Stimulated activated CD4-positive, alpha-beta T cell treated with anti-CD3 and anti-CD28 coated beads, Interleukin-4, amount 100 ng/mL, for 4 hours (primary cell): Measurements from ENCODE around the gene SPZ1.
"Not testable (repeated sequence)": the region's sequence is repeated elsewhere in the genome, so short reads cannot be mapped to it uniquely, and the experiment has no call there.

Experiments used
- DNase-seq, 2 experiments: peaks; one replicate each; pipeline ENCODE4 v3.0.0-alpha.2; 2020

Gene SPZ1

DNA sequence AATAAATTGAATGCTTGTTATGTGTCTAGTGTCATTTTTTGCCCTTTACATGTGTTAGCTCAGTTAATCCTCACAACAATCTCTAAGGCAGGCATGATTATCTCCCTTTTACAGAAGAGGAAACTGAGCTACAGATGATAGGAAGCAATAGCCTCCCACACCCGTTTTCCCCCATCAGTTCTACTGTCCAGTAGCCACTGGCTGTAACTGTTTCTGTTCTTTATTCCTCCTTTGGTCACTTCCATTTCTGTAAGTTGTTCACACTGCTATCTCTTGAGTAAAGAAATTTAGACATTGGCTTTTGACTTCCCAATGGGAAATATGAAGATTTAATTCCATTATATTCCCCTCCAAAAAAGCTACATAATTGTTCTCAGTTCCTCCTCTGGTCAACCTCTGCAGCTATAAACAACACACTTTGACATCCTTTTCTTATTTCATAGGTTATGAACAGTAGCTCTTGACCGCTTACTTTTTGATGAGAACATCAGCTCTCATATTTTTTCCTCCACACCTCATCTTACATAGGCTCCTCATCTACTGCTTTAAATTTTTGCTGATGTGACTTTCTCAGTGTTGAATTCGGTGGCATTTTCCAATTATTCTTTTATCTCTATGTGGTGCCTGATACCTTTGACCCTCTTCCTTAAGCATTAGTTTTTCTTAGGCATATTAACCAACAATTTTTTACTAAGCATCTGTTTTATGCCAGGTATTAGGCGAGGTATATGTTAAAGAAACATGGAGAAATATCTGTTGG, 21.4 kb downstream of the SPZ1 start:
- DNase-seq: no peak

DNA sequence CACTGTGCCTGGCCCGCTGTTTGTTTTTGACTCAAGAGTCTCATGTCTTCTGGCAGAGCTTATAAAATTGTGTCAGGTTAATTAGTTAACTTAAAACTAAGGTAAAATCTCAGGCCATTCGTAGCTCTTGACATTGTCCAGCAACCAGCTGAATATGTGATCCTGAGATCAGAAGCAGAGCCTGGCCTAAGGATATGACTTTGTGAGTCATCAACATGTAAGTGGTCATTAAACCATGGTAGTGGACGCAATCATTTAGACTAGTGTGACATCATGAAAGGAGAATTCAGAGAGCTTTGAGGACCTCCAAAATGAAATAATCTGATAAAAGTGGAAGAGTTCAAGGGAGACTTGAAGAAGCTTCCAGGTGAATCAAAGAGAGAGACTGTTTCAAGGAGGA, 23.3 kb downstream of the SPZ1 start:
- DNase-seq: no peak

DNA sequence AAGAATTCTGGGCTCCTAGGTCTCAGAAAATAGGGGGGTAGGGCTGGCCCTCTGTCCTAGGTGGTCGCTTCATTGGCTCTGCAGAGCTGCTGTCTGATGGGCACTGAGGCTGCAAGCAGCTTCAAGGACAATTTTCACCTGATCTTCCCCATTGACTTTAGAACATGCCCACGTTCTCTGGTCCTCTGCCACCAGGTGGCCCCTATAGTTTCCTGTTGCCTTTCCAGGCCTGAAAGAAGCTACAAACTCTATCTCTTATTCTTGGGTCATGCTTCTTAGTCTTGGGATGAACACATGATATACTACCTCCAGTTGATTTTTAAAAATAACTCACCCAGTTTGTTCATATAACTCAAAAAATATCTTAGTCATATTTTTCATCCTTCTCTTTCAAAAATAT, 26.3 kb downstream of the SPZ1 start:
- peak; percentile 5 to 18 for DNase-seq

DNA sequence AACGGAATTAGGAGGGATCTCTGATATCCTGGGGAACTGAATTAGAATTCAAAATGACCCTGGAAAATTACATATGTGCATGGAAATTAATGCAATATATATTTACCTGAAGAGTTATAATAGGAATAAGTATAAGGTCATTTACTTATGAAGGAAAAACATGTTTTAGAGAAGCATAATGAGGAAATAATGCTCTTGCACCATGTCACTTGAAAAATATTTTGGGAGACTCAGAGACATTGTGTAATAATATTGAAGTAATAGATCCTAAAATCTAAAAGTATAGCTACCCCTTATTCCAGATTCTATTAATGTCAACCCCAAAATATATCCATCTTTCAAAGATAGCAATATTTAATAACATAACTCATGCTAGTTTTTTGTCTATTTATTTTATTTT, 28.4 kb downstream of the SPZ1 start:
- DNase-seq: no peak

DNA sequence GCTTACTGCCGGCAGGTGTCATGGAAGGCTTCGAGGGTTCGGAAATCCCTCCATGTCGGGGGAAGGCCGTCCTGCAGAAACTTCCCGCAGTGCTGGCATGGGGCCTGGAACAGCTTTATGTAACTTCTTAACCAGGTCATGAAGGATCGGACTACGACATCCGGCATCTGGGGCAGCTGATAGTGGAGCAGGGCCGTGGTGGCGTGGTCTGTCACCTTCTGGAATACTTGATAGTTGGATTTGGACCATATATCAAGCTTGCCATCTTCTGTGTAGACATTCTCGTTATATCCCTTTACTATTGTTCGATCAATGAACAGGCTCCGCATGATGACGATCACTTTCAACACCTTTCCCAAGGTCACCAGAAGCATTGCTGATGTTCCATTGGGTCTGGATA, 31.2 kb downstream of the SPZ1 start:
- not testable (repeated sequence) for DNase-seq

DNA sequence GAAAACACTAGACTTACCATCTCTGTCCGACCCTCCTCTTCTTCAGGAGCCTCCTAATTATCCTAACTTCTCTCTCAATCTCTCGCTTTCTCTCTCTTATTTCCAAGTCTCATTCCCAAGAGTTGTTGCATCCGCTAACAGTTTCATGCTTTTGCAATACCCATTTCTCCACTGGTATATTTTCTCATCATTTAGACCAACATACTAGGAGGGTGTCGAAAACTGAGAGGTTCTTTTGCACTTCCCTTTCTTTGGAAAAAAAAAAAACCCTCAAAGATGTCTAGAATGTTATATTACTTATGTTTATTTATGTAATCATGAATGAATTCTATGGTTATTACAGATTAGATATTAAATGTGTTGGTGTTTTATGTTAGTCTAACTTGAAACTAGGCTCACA, 35.9 kb downstream of the SPZ1 start:
- DNase-seq: no peak

DNA sequence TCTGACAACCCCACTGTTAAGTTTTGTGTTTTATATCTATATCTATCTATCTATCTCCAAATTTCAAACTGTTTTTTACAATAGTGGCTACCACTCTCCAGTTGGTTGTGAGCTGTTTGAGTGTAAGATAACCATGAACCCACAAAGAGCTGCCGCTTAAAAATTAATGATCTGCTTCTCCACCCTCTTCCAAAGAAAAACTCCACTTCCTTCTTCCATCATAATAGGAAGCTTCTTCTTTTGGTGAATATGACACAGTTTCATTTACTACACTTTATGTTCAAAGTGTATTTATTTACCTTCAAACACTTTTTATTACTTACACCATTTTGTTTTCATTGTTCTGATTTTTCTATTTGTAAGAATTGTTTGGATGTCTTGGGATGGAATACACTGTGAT, 37.9 kb downstream of the SPZ1 start:
- no peak for DNase-seq

DNA sequence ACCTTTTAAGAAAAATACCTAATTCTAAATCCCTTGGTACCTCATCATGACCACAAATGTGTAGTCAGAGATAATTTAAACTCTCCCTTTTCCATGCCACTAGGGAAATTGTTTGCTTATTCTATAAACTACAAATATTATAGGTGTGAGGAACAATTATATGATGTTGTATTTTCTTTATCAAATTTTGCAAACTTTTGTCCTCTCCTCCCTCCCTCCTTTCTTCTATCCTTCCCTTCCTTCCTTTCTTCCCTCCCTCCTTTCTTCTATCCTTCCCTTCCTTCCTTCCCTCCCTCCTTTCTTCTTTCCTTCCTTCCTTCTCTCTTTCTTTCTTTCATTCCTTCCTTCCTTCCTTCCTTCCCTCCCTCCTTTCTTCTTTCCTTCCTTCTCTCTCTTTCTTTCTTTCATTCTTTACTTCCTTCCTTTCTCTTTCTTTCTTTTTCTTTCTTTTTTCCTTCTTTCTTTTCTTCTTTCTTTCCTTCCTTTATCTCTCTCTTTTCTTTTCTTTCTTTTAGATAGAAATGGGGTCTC, 41.2 kb downstream of the SPZ1 start:
- no peak for DNase-seq

DNA sequence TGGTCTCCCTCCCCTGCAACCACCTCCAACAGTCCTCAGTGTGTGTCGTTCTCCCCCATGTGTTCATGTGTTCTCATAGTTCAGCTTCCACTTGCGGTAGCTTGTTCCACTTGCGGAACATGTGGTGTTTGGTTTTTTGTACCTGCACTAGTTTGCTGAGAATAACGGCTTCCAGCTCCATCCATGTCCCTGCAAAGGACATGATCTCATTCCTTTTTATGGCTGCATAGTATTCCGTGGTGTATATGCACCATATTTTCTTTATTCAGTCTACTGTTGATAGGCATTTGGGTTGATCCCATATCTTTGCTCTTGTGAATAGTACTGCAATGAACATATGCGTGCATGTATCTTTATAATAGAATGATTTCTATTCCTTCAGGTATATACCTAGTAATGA, 45.1 kb downstream of the SPZ1 start:
- DNase-seq: no peak

DNA sequence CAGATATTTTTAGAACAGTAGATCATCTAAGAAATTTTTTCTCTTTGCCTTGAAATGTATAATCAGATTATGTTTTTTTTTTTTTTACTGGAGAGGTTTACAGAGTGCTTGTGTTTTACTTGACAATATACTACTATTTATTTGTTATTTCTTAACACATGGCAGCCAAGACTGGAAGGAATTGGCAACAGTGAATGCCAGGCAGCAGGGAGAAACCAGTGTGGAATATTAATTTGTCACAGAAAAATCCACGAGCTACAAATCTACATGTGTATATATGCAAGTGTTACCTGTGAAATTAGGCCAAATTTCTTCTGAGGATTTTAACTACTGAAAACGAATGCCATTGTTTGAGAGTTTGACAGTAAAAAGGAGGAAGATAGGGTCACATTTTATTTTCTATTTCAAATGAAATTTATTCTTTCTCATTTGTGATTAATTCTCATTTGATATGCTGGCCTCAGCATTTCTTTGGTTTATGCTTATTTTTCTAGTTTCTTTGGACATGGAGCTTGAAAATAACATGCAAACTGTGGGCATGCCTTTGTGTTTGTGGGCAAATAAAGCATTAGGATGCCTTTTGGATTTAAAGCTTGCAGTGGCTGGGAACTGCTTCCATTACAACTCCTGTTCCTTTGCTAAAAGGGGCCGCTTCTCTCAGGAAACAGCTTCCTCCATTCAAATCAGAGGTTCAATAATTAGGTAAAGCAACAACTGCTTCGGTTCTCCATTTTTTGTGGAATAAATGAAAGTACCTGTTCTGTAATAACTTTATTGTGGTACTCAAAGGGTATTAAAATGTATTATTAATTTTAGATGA, 49.1 kb downstream of the SPZ1 start:
- DNase-seq: no peak

DNA sequence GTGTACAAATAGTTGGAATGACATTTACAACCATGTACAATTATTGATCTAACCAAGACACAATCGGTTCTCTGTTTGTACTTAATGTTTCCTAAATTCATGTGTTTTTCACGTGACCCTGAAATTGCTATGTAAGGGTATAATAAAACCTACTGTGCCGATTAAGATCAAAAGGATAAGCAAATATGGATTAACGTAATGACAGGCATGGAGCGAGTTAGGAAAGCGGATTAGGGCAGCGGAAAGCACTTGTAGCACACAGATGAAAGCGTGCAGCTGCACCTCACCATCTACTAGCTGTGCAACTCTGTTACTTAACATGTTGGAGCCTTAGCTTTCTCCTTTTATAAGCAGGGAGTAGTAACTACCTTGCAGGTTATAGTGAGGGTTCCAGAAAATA, 49.7 kb downstream of the SPZ1 start:
- no peak for DNase-seq

DNA sequence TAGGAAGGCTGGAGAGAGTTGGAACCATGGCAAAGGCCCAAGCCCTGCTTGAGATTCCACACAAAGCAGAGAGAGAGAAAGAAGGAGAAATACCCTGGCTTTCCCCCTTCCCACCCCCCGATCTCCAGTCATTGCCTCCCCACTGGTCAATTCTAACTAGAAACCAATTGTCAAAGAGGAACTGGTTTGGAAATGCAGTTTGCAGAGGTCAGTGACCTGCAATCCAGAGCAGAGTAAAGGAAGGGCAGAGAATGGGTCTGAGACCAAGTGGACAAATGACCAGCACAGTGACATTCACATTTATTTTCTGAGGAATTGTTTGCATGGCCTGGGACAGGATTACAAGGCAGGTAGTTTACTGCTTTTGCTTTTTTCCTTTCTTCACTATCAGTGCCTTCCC, 50.6 kb downstream of the SPZ1 start:
- DNase-seq: no peak
